ENCODE data around the gene PRDM11. TPM values are rescaled to one million over a fixed set of nuclear protein-coding genes. Genes with fewer than 3 reads are reported as not detected.

PRDM11 gene
- total and polyA plus RNA-seq, 4 experiments from 2014 or later, result 0.30 to 8.5 (median 4.4) TPM

DNA sequence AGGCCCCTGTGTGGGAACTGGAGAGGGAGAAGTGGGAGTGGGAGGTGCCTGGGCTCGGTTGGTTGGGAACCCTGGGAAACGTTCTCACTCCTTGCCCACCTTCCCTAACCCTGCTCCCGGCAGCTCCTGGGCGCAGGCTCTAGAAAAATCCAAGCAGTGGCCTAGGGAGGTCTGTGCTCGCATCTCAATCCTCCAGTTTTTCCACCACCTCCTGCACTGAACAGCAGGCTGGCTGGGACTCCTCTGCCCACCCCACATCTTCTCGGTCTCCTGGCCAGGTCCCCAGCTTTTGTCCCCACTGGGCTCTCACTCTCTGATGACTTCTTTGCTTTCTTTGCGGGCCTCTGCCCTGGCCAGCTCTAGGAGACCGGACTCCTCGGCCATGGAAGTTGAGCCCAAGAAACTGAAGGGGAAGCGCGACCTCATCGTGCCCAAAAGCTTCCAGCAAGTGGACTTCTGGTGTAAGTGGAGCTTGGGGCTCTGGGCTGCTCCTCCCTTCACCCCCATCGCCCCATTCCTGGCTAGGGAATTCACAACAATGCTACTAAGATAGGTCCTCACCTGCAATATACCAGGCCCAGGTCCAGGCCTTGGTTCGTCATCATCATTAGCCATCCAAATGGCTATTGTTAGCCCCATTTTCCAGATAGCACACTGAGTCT is 35.6 kb downstream of the PRDM11 start:
- H3K27ac Mint-ChIP-seq, result no peak overlapping the region
- H3K27ac ChIP-seq (ENCODE audit: low read depth, low read length), result no peak overlapping the region
- POLR2A ChIA-PET (ENCODE audit: partially characterized antibody), result no interaction called here
- peaks cover 7 to 18% of the 10 kb centered on the region in 2 donors for H3K27me3 Mint-ChIP-seq
- H3K36me3 ChIP-seq (ENCODE audit: insufficient read depth, low read length), result peaks cover 7% of the 10 kb centered on the region
- H3K27me3 ChIP-seq (ENCODE audit: insufficient read depth, low read length), result peaks cover 12% of the 10 kb centered on the region
- H3K36me3 Mint-ChIP-seq, result peaks cover 6 to 7% of the 10 kb centered on the region in 2 donors
- no peaks in the 10 kb centered on the region for H3K9me3 Mint-ChIP-seq
- CTCF ChIA-PET (ENCODE audit: partially characterized antibody), result interaction anchor here (1.1 kb wide), 2 partner anchors 14 to 86 kb away, joined by 3 read pairs; no protein-coding TSS in a partner anchor
- peaks cover 9% of the 10 kb centered on the region for H3K4me1 ChIP-seq (ENCODE audit: insufficient read depth, low read length)
- peak overlapping the region in 4 of 8 donors; percentile 37 to 59 (median 44) for H3K4me3 Mint-ChIP-seq
- intact Hi-C loops (cut with micrococcal nuclease), result no loop called here
- no peaks in the 10 kb centered on the region for H3K9me3 ChIP-seq (ENCODE audit: control insufficient read depth in 1 of 2, low read length in 2 of 2)
- no peak for DNase-seq
- peaks cover 8 to 31% (median 11%) of the 10 kb centered on the region in 4 donors for H3K4me1 Mint-ChIP-seq
- H3K4me3 ChIP-seq (ENCODE audit: low read length in 2 of 2), result no peak overlapping the region

DNA sequence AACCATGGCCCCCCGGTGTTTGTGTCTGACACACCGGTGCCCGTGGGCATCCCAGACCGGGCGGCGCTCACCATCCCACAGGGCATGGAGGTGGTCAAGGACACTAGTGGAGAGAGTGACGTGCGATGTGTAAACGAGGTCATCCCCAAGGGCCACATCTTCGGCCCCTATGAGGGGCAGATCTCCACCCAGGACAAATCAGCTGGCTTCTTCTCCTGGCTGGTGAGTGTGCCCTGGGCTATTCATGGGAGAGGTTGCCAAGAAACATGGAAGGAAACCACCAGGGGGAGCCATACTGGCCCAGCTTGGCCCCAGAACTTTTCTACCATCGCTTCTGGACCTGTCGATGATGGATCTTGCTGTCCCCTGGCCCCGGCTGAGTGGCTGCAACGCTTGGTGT is 36.5 kb downstream of the PRDM11 start:
- peaks cover 12 to 14% of the 10 kb centered on the region in 2 donors for H3K36me3 Mint-ChIP-seq
- ChIA-PET POLR2A (ENCODE audit: partially characterized antibody) (no interaction called here), CTCF (ENCODE audit: partially characterized antibody) (interaction anchor here (1.1 kb wide), 2 partner anchors 13 to 85 kb away, joined by 3 read pairs; no protein-coding TSS in a partner anchor)
- peaks cover 12% of the 10 kb centered on the region for H3K27me3 ChIP-seq (ENCODE audit: insufficient read depth, low read length)
- no peak overlapping the region for H3K4me3 ChIP-seq (ENCODE audit: low read length in 2 of 2)
- H3K36me3 ChIP-seq (ENCODE audit: insufficient read depth, low read length), result peaks cover 7% of the 10 kb centered on the region
- peaks cover 7 to 18% of the 10 kb centered on the region in 2 donors for H3K27me3 Mint-ChIP-seq
- peaks cover 9% of the 10 kb centered on the region for H3K4me1 ChIP-seq (ENCODE audit: insufficient read depth, low read length)
- H3K9me3 Mint-ChIP-seq, result no peaks in the 10 kb centered on the region
- H3K27ac ChIP-seq (ENCODE audit: low read depth, low read length), result no peak overlapping the region
- intact Hi-C loops (cut with micrococcal nuclease), result no loop called here
- no peak for DNase-seq
- no peaks in the 10 kb centered on the region for H3K9me3 ChIP-seq (ENCODE audit: control insufficient read depth in 1 of 2, low read length in 2 of 2)
- peaks cover 8 to 24% (median 11%) of the 10 kb centered on the region in 4 donors for H3K4me1 Mint-ChIP-seq
- H3K4me3 Mint-ChIP-seq, result peak overlapping the region in 1 of 8 donors; percentile 40
- H3K27ac Mint-ChIP-seq, result no peak overlapping the region

DNA sequence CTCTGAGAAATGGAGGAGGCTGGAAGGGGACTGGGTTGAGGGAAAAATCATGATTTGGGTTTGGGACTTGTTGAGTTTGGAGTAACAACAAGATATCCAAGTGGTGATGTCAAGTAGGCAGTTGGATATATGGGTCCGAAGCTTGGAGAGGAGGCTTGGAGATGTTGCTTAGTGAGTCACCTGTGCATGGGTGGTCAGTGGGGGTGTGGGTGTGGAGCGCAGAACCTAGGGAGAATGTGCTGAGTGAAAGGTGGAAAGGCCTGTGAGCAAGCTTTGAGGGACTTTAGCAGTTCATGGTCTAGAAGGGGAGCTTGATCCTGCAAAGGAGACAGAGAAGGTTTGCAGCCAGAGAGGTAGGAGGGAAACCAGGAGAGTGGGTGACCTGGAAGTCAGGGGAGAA is 38.2 kb downstream of the PRDM11 start:
- peaks cover 3 to 9% (median 4%) of the 10 kb centered on the region in 4 donors for H3K4me1 Mint-ChIP-seq
- Histone ChIP-seq H3K9me3 (ENCODE audit: control insufficient read depth in 1 of 2, low read length in 2 of 2) (no peaks in the 10 kb centered on the region), H3K4me1 (ENCODE audit: insufficient read depth, low read length) (peaks cover 6% of the 10 kb centered on the region), H3K27ac (ENCODE audit: low read depth, low read length) (no peak overlapping the region), H3K27me3 (ENCODE audit: insufficient read depth, low read length) (peaks cover 4% of the 10 kb centered on the region), H3K36me3 (ENCODE audit: insufficient read depth, low read length) (peaks cover 7% of the 10 kb centered on the region), H3K4me3 (ENCODE audit: low read length in 2 of 2) (no peak overlapping the region)
- ChIA-PET POLR2A (ENCODE audit: partially characterized antibody) (no interaction called here), CTCF (ENCODE audit: partially characterized antibody) (interaction anchor here (0.7 kb wide), 1 partner anchor 14 kb away, joined by 3 read pairs; no protein-coding TSS in a partner anchor)
- H3K27ac Mint-ChIP-seq, result no peak overlapping the region
- no peak overlapping the region for H3K4me3 Mint-ChIP-seq
- H3K9me3 Mint-ChIP-seq, result no peaks in the 10 kb centered on the region
- peaks cover 2% of the 10 kb centered on the region in 2 donors for H3K27me3 Mint-ChIP-seq
- peaks cover 15 to 22% of the 10 kb centered on the region in 2 donors for H3K36me3 Mint-ChIP-seq
- intact Hi-C loops (cut with micrococcal nuclease), result no loop called here
- no peak for DNase-seq

- Mint-ChIP-seq H3K4me1 (peaks cover 0 to 4% (median 0%) of the 10 kb centered on the region in 4 donors), H3K4me3 (no peak overlapping the region), H3K36me3 (peaks cover 15 to 24% of the 10 kb centered on the region in 2 donors), H3K9me3 (no peaks in the 10 kb centered on the region), H3K27me3 (no peaks in the 10 kb centered on the region), H3K27ac (no peak overlapping the region)
- DNase-seq, result no peak
- POLR2A ChIA-PET (ENCODE audit: partially characterized antibody), result no interaction called here
- Histone ChIP-seq H3K36me3 (ENCODE audit: insufficient read depth, low read length) (peaks cover 7% of the 10 kb centered on the region), H3K4me3 (ENCODE audit: low read length in 2 of 2) (no peak overlapping the region), H3K9me3 (ENCODE audit: control insufficient read depth in 1 of 2, low read length in 2 of 2) (no peaks in the 10 kb centered on the region), H3K4me1 (ENCODE audit: insufficient read depth, low read length) (no peaks in the 10 kb centered on the region), H3K27me3 (ENCODE audit: insufficient read depth, low read length) (no peaks in the 10 kb centered on the region), H3K27ac (ENCODE audit: low read depth, low read length) (no peak overlapping the region)
- intact Hi-C loops (cut with micrococcal nuclease), result no loop called here
- CTCF ChIA-PET (ENCODE audit: partially characterized antibody), result interaction anchor here (1.4 kb wide), 1 partner anchor 10 kb away, joined by 3 read pairs; no protein-coding TSS in a partner anchor
Measured at GRCh38 chr11:45185228-45185729, 38.8 kb downstream of the PRDM11 start.

DNA sequence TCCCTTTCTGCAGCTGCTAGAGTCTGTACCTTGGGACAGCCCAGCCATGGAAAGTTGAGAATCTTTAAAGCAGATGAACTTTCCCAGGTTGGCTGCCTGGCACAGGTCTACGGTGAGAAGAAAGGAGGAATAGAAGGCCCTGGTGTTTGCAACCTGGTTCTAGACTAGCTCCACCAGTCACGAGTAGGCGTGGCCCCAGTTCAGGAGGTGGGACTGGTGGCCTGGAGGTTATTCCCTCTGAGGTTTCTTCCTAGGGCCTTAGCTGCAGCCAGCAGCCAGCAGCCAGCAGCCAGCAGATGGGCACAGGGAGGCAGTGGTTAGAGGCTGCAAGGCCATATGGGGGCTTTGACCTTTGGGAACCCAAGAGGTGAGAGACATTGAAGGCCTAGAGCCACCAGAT is 40.9 kb downstream of the PRDM11 start:
- intact Hi-C loops (cut with micrococcal nuclease), result no loop called here
- H3K36me3 Mint-ChIP-seq, result peaks cover 23 to 24% of the 10 kb centered on the region in 2 donors

GRCh38 chr11:45188127-45188526 is 41.7 kb downstream of the PRDM11 start:
- ChIA-PET CTCF (ENCODE audit: partially characterized antibody) (no interaction called here), POLR2A (ENCODE audit: partially characterized antibody) (no interaction called here)
- Mint-ChIP-seq H3K4me3 (no peak overlapping the region), H3K27ac (no peak overlapping the region), H3K4me1 (no peaks in the 10 kb centered on the region), H3K36me3 (peaks cover 20 to 23% of the 10 kb centered on the region in 2 donors), H3K9me3 (no peaks in the 10 kb centered on the region), H3K27me3 (no peaks in the 10 kb centered on the region)
- no peaks in the 10 kb centered on the region for H3K27me3 ChIP-seq (ENCODE audit: insufficient read depth, low read length)
- no peak for DNase-seq
- no peaks in the 10 kb centered on the region for H3K4me1 ChIP-seq (ENCODE audit: insufficient read depth, low read length)
- H3K9me3 ChIP-seq (ENCODE audit: control insufficient read depth in 1 of 2, low read length in 2 of 2), result no peaks in the 10 kb centered on the region
- H3K36me3 ChIP-seq (ENCODE audit: insufficient read depth, low read length), result peaks cover 6% of the 10 kb centered on the region
- intact Hi-C loops (cut with micrococcal nuclease), result no loop called here
- H3K4me3 ChIP-seq (ENCODE audit: low read length in 2 of 2), result no peak overlapping the region
- H3K27ac ChIP-seq (ENCODE audit: low read depth, low read length), result no peak overlapping the region

More for the DNA sequence above, 40.9 kb downstream of the PRDM11 start:
- H3K27ac Mint-ChIP-seq, result no peak overlapping the region
- CTCF ChIA-PET (ENCODE audit: partially characterized antibody), result no interaction called here
- no peaks in the 10 kb centered on the region for H3K9me3 Mint-ChIP-seq
- Histone ChIP-seq H3K27me3 (ENCODE audit: insufficient read depth, low read length) (no peaks in the 10 kb centered on the region), H3K27ac (ENCODE audit: low read depth, low read length) (no peak overlapping the region), H3K36me3 (ENCODE audit: insufficient read depth, low read length) (peaks cover 7% of the 10 kb centered on the region), H3K4me1 (ENCODE audit: insufficient read depth, low read length) (no peaks in the 10 kb centered on the region), H3K4me3 (ENCODE audit: low read length in 2 of 2) (no peak overlapping the region), H3K9me3 (ENCODE audit: control insufficient read depth in 1 of 2, low read length in 2 of 2) (no peaks in the 10 kb centered on the region)
- no peaks in the 10 kb centered on the region for H3K4me1 Mint-ChIP-seq
- POLR2A ChIA-PET (ENCODE audit: partially characterized antibody), result no interaction called here
- H3K27me3 Mint-ChIP-seq, result no peaks in the 10 kb centered on the region
- DNase-seq, result no peak
- no peak overlapping the region for H3K4me3 Mint-ChIP-seq

DNA sequence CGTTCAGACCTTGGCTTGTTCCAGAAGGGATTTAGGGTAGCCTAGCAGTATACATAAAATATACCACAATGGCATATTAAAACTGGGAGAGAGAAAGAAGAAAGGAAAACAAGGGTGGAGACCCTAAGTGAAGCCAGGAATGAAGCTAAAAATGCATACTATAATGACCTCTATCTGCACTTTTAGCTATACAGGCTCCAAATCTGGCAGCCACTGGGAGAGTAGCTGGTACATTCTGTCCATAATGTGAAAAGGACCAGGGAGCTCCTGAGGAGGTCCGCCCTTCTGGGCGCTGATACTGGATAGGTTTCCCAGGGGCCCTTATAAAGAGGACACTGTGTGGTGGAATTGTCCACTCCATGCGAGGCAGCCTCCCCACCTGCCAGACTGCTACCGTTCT is 42.8 kb downstream of the PRDM11 start:
- H3K9me3 ChIP-seq (ENCODE audit: control insufficient read depth in 1 of 2, low read length in 2 of 2), result no peaks in the 10 kb centered on the region
- H3K27me3 Mint-ChIP-seq, result no peaks in the 10 kb centered on the region
- H3K4me1 ChIP-seq (ENCODE audit: insufficient read depth, low read length), result no peaks in the 10 kb centered on the region
- peaks cover 20 to 23% of the 10 kb centered on the region in 2 donors for H3K36me3 Mint-ChIP-seq
- H3K4me1 Mint-ChIP-seq, result no peaks in the 10 kb centered on the region
- H3K4me3 ChIP-seq (ENCODE audit: low read length in 2 of 2), result no peak overlapping the region
- CTCF ChIA-PET (ENCODE audit: partially characterized antibody), result interaction anchor here (1.1 kb wide), 1 partner anchor 262 kb away, joined by 3 read pairs; no protein-coding TSS in a partner anchor
- no peaks in the 10 kb centered on the region for H3K27me3 ChIP-seq (ENCODE audit: insufficient read depth, low read length)
- H3K36me3 ChIP-seq (ENCODE audit: insufficient read depth, low read length), result no peaks in the 10 kb centered on the region
- POLR2A ChIA-PET (ENCODE audit: partially characterized antibody), result no interaction called here
- H3K27ac Mint-ChIP-seq, result peak overlapping the region in 1 of 7 donors; percentile 11
- H3K9me3 Mint-ChIP-seq, result no peaks in the 10 kb centered on the region
- no peak for DNase-seq
- intact Hi-C loops (cut with micrococcal nuclease), result no loop called here
- H3K4me3 Mint-ChIP-seq, result no peak overlapping the region
- no peak overlapping the region for H3K27ac ChIP-seq (ENCODE audit: low read depth, low read length)

Data from CD4-positive, alpha-beta memory T cell (primary cell).